GM12878 (cell line): ENCODE data around the gene TACC2. TPM values are rescaled to one million over a fixed set of nuclear protein-coding genes. Genes with fewer than 3 reads are reported as not detected.

Experiments
- ATAC-seq: fragments of 200-7000 bp; cut with Tn5 transposase; 3 replicates; pipeline ENCODE4 v1.9.1; 2020; ENCODE audit warnings: mild to moderate bottlenecking, moderate library complexity
- BruUV-seq: library from RNA; stranded (reverse); fragments of 400-500 nt; replicated peaks from 2 replicates; lab custom pipeline; 2021; lab: Mats Ljungman, UMichigan
- CTCF ChIA-PET: fragments of 300-600 bp; sonication (Branson Sonifier 250); formaldehyde crosslinking; extraction: SDS; loops from one replicate; lab custom pipeline; 2021; ENCODE audit warnings: inconsistent platforms; lab: Yijun Ruan, JAX
- POLR2A ChIA-PET: fragments of 350-600 bp; formaldehyde crosslinking; extraction: SDS; loops from one replicate; lab custom pipeline; 2021; ENCODE audit warnings: inconsistent platforms; lab: Charles Lee
- RAD21 ChIA-PET: fragments of 300-600 bp; sonication (Branson Sonifier 250); formaldehyde crosslinking; loops from one replicate; lab custom pipeline; 2023; ENCODE audit warnings: antibody characterized with exemption; ENCODE audit not compliant: unreplicated experiment; lab: Charles Lee
- SMC1A ChIA-PET: fragments of 300-600 bp; sonication (Branson Sonifier 250); formaldehyde crosslinking; loops from one replicate; lab custom pipeline; 2023; ENCODE audit not compliant: unreplicated experiment, uncharacterized antibody; lab: Charles Lee
- DNase-seq: peaks from one replicate; pipeline ENCODE4 v3.0.0-alpha.2; 2011; ENCODE audit warnings: low read depth, low spot score
- FAIRE-seq: peaks from 3 replicates; lab custom pipeline; 2011; peaks lifted over from hg19 to GRCh38; lab: Jason Lieb, UNC
- H2AFZ ChIP-seq: 2 replicates; pipeline ENCODE4 v1.6.0; 2011; ENCODE audit warnings: low read depth, low read length, control low read depth; ENCODE audit not compliant: control insufficient read depth
- H3K27ac ChIP-seq: 2 replicates; pipeline ENCODE4 v1.5.1; 2011; ENCODE audit warnings: control low read depth; ENCODE audit not compliant: control insufficient read depth, insufficient read depth
- H3K27me3 ChIP-seq, 2 experiments: replicated peaks in 1 of 2; 2 replicates each; pipeline versions ENCODE4 v1.6.0 to v1.6.1; 2011; ENCODE audit warnings: low read length in 1 of 2; ENCODE audit not compliant: control insufficient read depth in 2 of 2, insufficient read depth in 2 of 2
- H3K36me3 ChIP-seq, 2 experiments: 2 replicates each; pipeline ENCODE4 v1.5.1; 2011; ENCODE audit warnings: low read length in 1 of 2; ENCODE audit not compliant: control insufficient read depth in 2 of 2, insufficient read depth in 2 of 2
- H3K4me1 ChIP-seq: 2 replicates; pipeline ENCODE4 v1.6.1; 2011; ENCODE audit warnings: mild to moderate bottlenecking, low read length, moderate library complexity, mixed read lengths; ENCODE audit not compliant: control insufficient read depth, insufficient read depth
- H3K4me2 ChIP-seq: 2 replicates; pipeline ENCODE4 v1.6.0; 2011; ENCODE audit warnings: control low read depth; ENCODE audit not compliant: control insufficient read depth, insufficient read depth
- H3K4me3 ChIP-seq: fragments of 200-600 bp; sonication (generic); 2 replicates; pipeline ENCODE4 v1.5.1; 2016
- H3K79me2 ChIP-seq: 2 replicates; pipeline ENCODE4 v1.6.0; 2011; ENCODE audit warnings: low read length; ENCODE audit not compliant: control insufficient read depth, insufficient read depth
- H3K9ac ChIP-seq: 2 replicates; pipeline ENCODE4 v1.8.0; 2011; ENCODE audit warnings: low read length, control low read depth, mixed read lengths; ENCODE audit not compliant: control insufficient read depth, insufficient read depth
- H3K9me3 ChIP-seq: replicated peaks from 3 replicates; pipeline ENCODE4 v1.5.1; 2011; ENCODE audit warnings: mild to moderate bottlenecking, low read length; ENCODE audit not compliant: control insufficient read depth, insufficient read depth
- H4K20me1 ChIP-seq: 2 replicates; pipeline ENCODE4 v1.6.0; 2011; ENCODE audit not compliant: control insufficient read depth, insufficient read depth
- CBX3 ChIP-seq: fragments of 200-600 bp; sonication (generic); IDR thresholded peaks from 2 replicates; pipeline ENCODE4 v1.6.1; 2016; ENCODE audit warnings: low read depth, borderline replicate concordance
- NFYA ChIP-seq: IDR thresholded peaks from 2 replicates; pipeline ENCODE4 v1.6.1; 2011; ENCODE audit warnings: low read depth, mild to moderate bottlenecking, low read length, improper control_type of control experiment, borderline replicate concordance
- RAD51 ChIP-seq: fragments of 450-650 bp; IDR thresholded peaks from 2 replicates; pipeline ENCODE4 v1.6.1; 2016; ENCODE audit warnings: moderate library complexity, mild to moderate bottlenecking, inconsistent platforms
- SP1 ChIP-seq: IDR thresholded peaks from one replicate; pipeline ENCODE4 v1.6.1; 2011; ENCODE audit warnings: low read depth, low read length
- TBL1XR1 ChIP-seq: IDR thresholded peaks from 2 replicates; pipeline ENCODE4 v1.6.1; 2012; ENCODE audit warnings: low read depth, low read length, improper control_type of control experiment
- ZNF217 ChIP-seq: fragments of 450-650 bp; IDR thresholded peaks from 2 replicates; pipeline ENCODE4 v1.6.1; 2017; ENCODE audit warnings: antibody characterized with exemption, mild to moderate bottlenecking
- WGBS: methylation state at CpG from one replicate; pipeline ENCODE4 v1.1.6; 2016; ENCODE audit warnings: low lambda C conversion rate; ENCODE audit not compliant: insufficient replicate concordance, insufficient coverage; ENCODE audit errors: missing lambda C conversion rate; 5-methylcytosine and 5-hydroxymethylcytosine counted together
- in situ Hi-C: fragments of 300-500 bp; cut with MboI; formaldehyde crosslinking; loops from 9 replicates; pipeline ENCODE4 v1.14.3; 2018; ENCODE audit warnings: mixed read lengths
- intact Hi-C: fragments of 100-400 bp; cut with micrococcal nuclease; formaldehyde crosslinking; loops from one replicate; pipeline ENCODE4 v1.14.2; 2022; ENCODE audit not compliant: unreplicated experiment
- polyA plus RNA-seq, 11 experiments: library from polyadenylated mRNA; depleted of rRNA in 4 of 11; unstranded in 6 of 11; stranded (reverse) in 5 of 11; fragments of >200 nt; fragmentation: Nextera tagmentation in 4 of 11; fragmentation: Illumina TruSeq in 1 of 11; extraction: Ambion mirVana in 4 of 11; extraction: Trizol in 1 of 11; gene quantifications; 1 replicate in 1 of 11; 2 replicates in 10 of 11; pipeline versions ENCODE4 v1.2.1 to v1.2.3, GENCODE V29; 2011 to 2016; ENCODE audit warnings: inconsistent platforms in 2 of 11, missing spikeins in 2 of 11, low read depth in 1 of 11
- total RNA-seq, 4 experiments: library from RNA; depleted of rRNA in 3 of 4; stranded (reverse); fragments of >200 nt in 3 of 4; fragmentation: Illumina TruSeq in 1 of 4; extraction: Trizol in 1 of 4; gene quantifications; 2 replicates each; pipeline versions ENCODE4 v1.2.1 to v1.2.3, GENCODE V29; 2013 to 2021
- TF ChIP-seq, protein P1 (sequence below): fragments of 450-650 bp; formaldehyde crosslinking; IDR thresholded peaks from 2 replicates; pipeline ENCODE4 v1.4.0; 2020; ENCODE audit warnings: mild to moderate bottlenecking, moderate library complexity

Gene TACC2
- total and polyA plus RNA-seq, 10 of the 15 experiments (the other 5 are each of a cell fraction or from before 2014, with no cell fraction given): 0.07 to 0.64 (median 0.13) TPM; not detected in 5

DNA sequence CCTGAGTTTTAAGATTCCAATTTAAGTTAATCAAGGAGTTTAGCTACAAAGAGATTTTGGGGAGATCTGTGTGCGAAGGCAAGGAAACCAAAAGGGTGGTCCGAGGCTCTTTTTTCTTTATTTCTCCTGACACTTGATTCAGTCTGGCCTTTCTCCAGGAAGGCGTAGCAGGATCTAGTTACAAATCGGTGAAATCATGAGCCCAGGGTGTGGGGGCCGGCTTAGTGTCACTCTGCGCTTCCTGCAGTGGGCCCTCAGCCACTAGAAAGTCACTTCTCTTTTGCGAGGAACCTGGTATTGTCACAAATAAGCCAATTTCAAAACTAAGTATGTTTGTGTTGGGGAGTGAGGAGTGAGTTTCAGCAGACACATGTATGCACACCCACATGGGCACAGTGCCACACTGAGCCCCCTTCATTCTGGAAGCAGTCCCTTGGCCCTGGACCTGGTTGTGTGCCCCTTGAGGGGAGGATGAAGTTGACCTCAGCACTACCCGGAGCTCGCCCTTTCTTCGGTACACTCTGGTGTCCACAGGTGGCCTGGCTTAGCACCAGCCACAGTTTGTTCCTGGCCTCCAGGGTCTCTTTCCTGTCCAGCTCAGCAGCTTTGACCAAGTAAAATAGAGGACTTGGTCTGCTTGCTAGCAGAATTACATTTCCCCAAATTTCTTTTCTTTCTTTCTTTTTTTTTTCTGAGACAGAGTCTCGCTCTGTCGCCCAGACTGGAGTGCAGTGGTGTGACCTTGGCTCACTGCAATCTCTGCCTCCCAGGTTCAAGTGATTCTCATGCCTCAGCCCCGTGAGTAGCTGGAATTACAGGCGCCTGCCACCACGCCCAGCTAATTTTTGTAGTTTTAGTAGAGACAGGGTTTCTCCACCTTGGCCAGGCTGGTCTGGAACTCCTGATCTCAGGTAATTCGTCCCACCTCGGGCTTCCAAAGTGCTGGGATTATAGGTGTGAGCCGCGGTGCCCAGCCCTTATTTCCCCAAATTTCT, 198.2 kb downstream of the TACC2 start:
- ChIA-PET RAD21 (no interaction called here), CTCF (interaction anchor here (0.6 kb wide), 1 partner anchor 13 kb away, joined by 3 read pairs; no protein-coding TSS in a partner anchor), SMC1A (no interaction called here), POLR2A (no interaction called here)
- Histone ChIP-seq H3K4me2 (no peak overlapping the region), H4K20me1 (no peaks in the 10 kb centered on the region), H3K36me3 (no peaks in the 10 kb centered on the region), H2AFZ (no peak overlapping the region), H3K79me2 (no peaks in the 10 kb centered on the region), H3K9ac (no peak overlapping the region), H3K9me3 (no peaks in the 10 kb centered on the region), H3K27ac (no peak overlapping the region), H3K4me3 (no peak overlapping the region), H3K4me1 (no peaks in the 10 kb centered on the region), H3K27me3 (peaks cover 2% of the 10 kb centered on the region in 2 experiments; a peak in 2 of 4 replicates)
- intact Hi-C loops: no loop called here
- in situ Hi-C loops: no loop called here
- ATAC-seq: no peak
- no peak for FAIRE-seq
- BruUV-seq: no TSS peak
- DNase-seq: no peak
- WGBS: 32% methylated on average over 19 of the region's 19 CpGs
- no peak for TF ChIP-seq ZNF217
- TF ChIP-seq, protein P1, sequence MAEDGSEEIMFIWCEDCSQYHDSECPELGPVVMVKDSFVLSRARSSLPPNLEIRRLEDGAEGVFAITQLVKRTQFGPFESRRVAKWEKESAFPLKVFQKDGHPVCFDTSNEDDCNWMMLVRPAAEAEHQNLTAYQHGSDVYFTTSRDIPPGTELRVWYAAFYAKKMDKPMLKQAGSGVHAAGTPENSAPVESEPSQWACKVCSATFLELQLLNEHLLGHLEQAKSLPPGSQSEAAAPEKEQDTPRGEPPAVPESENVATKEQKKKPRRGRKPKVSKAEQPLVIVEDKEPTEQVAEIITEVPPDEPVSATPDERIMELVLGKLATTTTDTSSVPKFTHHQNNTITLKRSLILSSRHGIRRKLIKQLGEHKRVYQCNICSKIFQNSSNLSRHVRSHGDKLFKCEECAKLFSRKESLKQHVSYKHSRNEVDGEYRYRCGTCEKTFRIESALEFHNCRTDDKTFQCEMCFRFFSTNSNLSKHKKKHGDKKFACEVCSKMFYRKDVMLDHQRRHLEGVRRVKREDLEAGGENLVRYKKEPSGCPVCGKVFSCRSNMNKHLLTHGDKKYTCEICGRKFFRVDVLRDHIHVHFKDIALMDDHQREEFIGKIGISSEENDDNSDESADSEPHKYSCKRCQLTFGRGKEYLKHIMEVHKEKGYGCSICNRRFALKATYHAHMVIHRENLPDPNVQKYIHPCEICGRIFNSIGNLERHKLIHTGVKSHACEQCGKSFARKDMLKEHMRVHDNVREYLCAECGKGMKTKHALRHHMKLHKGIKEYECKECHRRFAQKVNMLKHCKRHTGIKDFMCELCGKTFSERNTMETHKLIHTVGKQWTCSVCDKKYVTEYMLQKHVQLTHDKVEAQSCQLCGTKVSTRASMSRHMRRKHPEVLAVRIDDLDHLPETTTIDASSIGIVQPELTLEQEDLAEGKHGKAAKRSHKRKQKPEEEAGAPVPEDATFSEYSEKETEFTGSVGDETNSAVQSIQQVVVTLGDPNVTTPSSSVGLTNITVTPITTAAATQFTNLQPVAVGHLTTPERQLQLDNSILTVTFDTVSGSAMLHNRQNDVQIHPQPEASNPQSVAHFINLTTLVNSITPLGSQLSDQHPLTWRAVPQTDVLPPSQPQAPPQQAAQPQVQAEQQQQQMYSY: no peak
- TF ChIP-seq SP1: no peak
- TF ChIP-seq TBL1XR1: no peak
- no peak for TF ChIP-seq RAD51
- no peak for TF ChIP-seq CBX3
- no peak for TF ChIP-seq NFYA
- TF ChIP-seq, all 136 proteins: peak for 0
